Liver (tissue), 9 donors: ENCODE results near the gene P2RY14. TPM values are rescaled to one million over a fixed set of nuclear protein-coding genes. Genes with fewer than 3 reads are reported as not detected.

Experiments used
- DNase-seq: peaks from one replicate; pipeline ENCODE4 v3.0.0-alpha.2; 2017; ENCODE audit warnings: low spot score
- H3K27ac ChIP-seq, 2 donors: one replicate each; pipeline ENCODE4 v1.7.0; 2013; ENCODE audit warnings: inconsistent platforms in 2 of 2, low read length in 2 of 2, control low read depth in 1 of 2, low read depth in 1 of 2, mild to moderate bottlenecking in 1 of 2
- H3K27me3 ChIP-seq, 4 donors: one replicate each; pipeline versions ENCODE4 v1.6.1 to v1.7.0; 2013; ENCODE audit warnings: low read length in 3 of 4, inconsistent platforms in 1 of 4, mild to moderate bottlenecking in 1 of 4, moderate library complexity in 1 of 4; ENCODE audit not compliant: control insufficient read depth in 4 of 4, insufficient read depth in 4 of 4
- H3K36me3 ChIP-seq, 4 donors: one replicate each; pipeline versions ENCODE4 v1.6.1 to v1.7.0; 2013; ENCODE audit warnings: low read length in 3 of 4, mild to moderate bottlenecking in 3 of 4, low read depth in 1 of 4, moderate library complexity in 1 of 4; ENCODE audit not compliant: control insufficient read depth in 4 of 4, insufficient read depth in 3 of 4
- H3K4me1 ChIP-seq, 4 donors: one replicate each; pipeline versions ENCODE4 v1.6.1 to v1.7.0; 2013; ENCODE audit warnings: low read length in 3 of 4, mild to moderate bottlenecking in 3 of 4, moderate library complexity in 1 of 4; ENCODE audit not compliant: control insufficient read depth in 4 of 4, insufficient read depth in 4 of 4
- H3K4me3 ChIP-seq, 3 donors: one replicate each; pipeline versions ENCODE4 v1.6.1 to v1.7.0; 2013; ENCODE audit warnings: low read length in 3 of 3, control low read depth in 1 of 3, low read depth in 1 of 3, mild to moderate bottlenecking in 1 of 3
- H3K9ac ChIP-seq, 2 donors: one replicate each; pipeline ENCODE4 v1.7.0; 2013; ENCODE audit warnings: low read length in 2 of 2, mild to moderate bottlenecking in 2 of 2, moderate library complexity in 2 of 2, control low read depth in 1 of 2, low read depth in 1 of 2
- H3K9me3 ChIP-seq, 4 donors: one replicate each; pipeline versions ENCODE4 v1.6.1 to v1.7.0; 2013; ENCODE audit warnings: low read length in 3 of 4; ENCODE audit not compliant: control insufficient read depth in 4 of 4
- FOXA1 ChIP-seq: IDR thresholded peaks from 2 replicates; pipeline ENCODE4 v1.6.1; 2016; ENCODE audit warnings: antibody characterized with exemption
- HNF4A ChIP-seq, 2 donors: conservative IDR thresholded peaks; 2 replicates each; pipeline ENCODE4 v1.6.1; 2016; ENCODE audit warnings: antibody characterized with exemption in 2 of 2, mild to moderate bottlenecking in 2 of 2
- HNF4G ChIP-seq: IDR thresholded peaks from 2 replicates; pipeline ENCODE4 v1.6.1; 2016; ENCODE audit warnings: antibody characterized with exemption
- NR2F2 ChIP-seq: IDR thresholded peaks from 2 replicates; pipeline ENCODE4 v1.6.1; 2016; ENCODE audit warnings: antibody characterized with exemption
- RAD21 ChIP-seq, 2 donors: IDR thresholded peaks; 2 replicates each; pipeline ENCODE4 v1.6.1; 2016; ENCODE audit warnings: antibody characterized with exemption in 2 of 2, mild to moderate bottlenecking in 2 of 2
- RXRA ChIP-seq, 2 donors: IDR thresholded peaks; 2 replicates each; pipeline ENCODE4 v1.6.1; 2017 to 2018; ENCODE audit warnings: antibody characterized with exemption in 2 of 2, mild to moderate bottlenecking in 1 of 2
- SP1 ChIP-seq: IDR thresholded peaks from 2 replicates; pipeline ENCODE4 v1.6.1; 2018; ENCODE audit warnings: antibody characterized with exemption, mild to moderate bottlenecking
- TAF1 ChIP-seq: conservative IDR thresholded peaks from 2 replicates; pipeline ENCODE4 v1.6.1; 2016; ENCODE audit warnings: antibody characterized with exemption, mild to moderate bottlenecking
- YY1 ChIP-seq: IDR thresholded peaks from 2 replicates; pipeline ENCODE4 v1.6.1; 2016; ENCODE audit warnings: antibody characterized with exemption, mild to moderate bottlenecking
- WGBS: extraction: QIAGEN DNeasy Blood & Tissue Kit; methylation state at CpG from one replicate; pipeline ENCODE4 v1.1.7; 2013; 5-methylcytosine and 5-hydroxymethylcytosine counted together
- polyA plus RNA-seq, 2 donors: library from polyadenylated mRNA; stranded (reverse) in 1 of 2; unstranded in 1 of 2; fragments of 200-250 nt in 1 of 2; fragments of >200 nt in 1 of 2; fragmentation: Nextera tagmentation in 1 of 2; extraction: Ambion mirVana in 1 of 2; gene quantifications; one replicate each; pipeline versions ENCODE4 v1.2.1 to v1.2.3, GENCODE V29; 2013 to 2015
- total RNA-seq, 2 donors: library from RNA; depleted of rRNA; stranded (reverse); fragments of >200 nt; gene quantifications; one replicate each; pipeline ENCODE4 v1.2.3, GENCODE V29; 2014
- TF ChIP-seq, protein P1 (sequence below): IDR thresholded peaks from 2 replicates; pipeline ENCODE4 v1.6.1; 2016; ENCODE audit warnings: antibody characterized with exemption
- TF ChIP-seq, protein P2 (sequence below): fragments of 150-350 bp; IDR thresholded peaks from 2 replicates; pipeline ENCODE4 v1.5.1; 2017; ENCODE audit warnings: improper control_type of control experiment, low read depth, low read length; ENCODE audit not compliant: missing input control
- donor health status: healthy.
- donor health status: healthy.
- donor health status: healthy.
- donor health status: healthy.
- donor health status: healthy.

P2RY14 gene
- total and polyA plus RNA-seq, 4 donors = 0.10 to 0.37 (median 0.22) TPM

DNA sequence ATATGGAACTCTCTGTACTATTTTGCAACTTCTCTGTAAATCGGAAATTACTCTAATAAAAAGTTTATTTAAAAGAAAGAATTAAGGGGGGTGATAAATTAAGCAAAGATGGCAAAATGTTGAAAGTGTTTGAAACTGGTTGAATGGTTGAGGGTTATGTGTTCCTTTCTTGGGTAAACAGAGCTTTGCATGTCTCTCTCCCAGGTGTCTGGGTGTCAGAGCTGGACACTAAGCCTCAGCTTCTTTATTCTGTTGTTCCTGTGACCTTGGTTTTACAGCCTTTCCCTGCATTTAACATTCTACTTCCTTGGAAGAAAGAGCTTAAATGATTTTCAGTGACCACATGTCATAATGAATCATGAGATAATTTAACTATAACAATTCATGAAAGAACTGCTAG, 82.5 kb downstream of the P2RY14 start:
- TF ChIP-seq, protein P1, sequence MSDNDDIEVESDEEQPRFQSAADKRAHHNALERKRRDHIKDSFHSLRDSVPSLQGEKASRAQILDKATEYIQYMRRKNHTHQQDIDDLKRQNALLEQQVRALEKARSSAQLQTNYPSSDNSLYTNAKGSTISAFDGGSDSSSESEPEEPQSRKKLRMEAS = no peak
- TF ChIP-seq RXRA (IDR thresholded peaks at IDR 0.05) (no peak), HNF4A (conservative IDR thresholded peaks at IDR 0.05) (no peak), RAD21 (IDR thresholded peaks at IDR 0.05) (no peak), SP1 (no peak), FOXA1 (no peak)
- peaks cover 5 to 16% (median 11%) of the 10 kb centered on the region in 4 donors for H3K4me1 ChIP-seq
- no peaks in the 10 kb centered on the region for H3K36me3 ChIP-seq
- H3K27me3 ChIP-seq = no peaks in the 10 kb centered on the region
- no peak overlapping the region for H3K4me3 ChIP-seq
- H3K27ac ChIP-seq = no peak overlapping the region
- no peak for DNase-seq
- no peak overlapping the region for H3K9ac ChIP-seq
- no peaks in the 10 kb centered on the region for H3K9me3 ChIP-seq
- 67% methylated on average over 1 of the region's 1 CpG for WGBS

DNA sequence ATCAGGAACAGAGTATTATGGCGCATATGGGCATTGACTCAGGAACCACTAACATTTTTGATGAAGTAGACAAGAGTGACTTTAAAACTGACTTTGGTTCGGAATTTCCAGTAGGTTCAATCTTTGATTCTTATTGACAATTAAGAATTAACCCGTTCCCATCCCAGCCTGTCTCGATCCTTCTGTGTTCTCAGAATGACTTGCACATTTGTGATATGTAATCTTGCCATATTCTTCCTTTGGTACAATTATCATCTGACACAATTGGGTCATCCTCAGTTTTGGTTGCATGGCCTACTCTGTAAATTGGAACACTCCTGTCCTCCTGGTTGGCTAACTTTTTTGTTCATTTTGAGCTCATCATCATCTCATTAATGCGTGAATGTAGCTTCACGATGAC, 85.8 kb downstream of the P2RY14 start:
- H3K27ac ChIP-seq = no peak overlapping the region
- whole genome bisulfite sequencing = 95% methylated on average over 6 of the region's 6 CpGs
- no peak overlapping the region for H3K9ac ChIP-seq
- DNase-seq = no peak
- no peak for TF ChIP-seq TAF1
- TF ChIP-seq RXRA (IDR thresholded peaks at IDR 0.05) = no peak
- no peak for TF ChIP-seq YY1
- TF ChIP-seq FOXA1 = no peak
- TF ChIP-seq, protein P2, sequence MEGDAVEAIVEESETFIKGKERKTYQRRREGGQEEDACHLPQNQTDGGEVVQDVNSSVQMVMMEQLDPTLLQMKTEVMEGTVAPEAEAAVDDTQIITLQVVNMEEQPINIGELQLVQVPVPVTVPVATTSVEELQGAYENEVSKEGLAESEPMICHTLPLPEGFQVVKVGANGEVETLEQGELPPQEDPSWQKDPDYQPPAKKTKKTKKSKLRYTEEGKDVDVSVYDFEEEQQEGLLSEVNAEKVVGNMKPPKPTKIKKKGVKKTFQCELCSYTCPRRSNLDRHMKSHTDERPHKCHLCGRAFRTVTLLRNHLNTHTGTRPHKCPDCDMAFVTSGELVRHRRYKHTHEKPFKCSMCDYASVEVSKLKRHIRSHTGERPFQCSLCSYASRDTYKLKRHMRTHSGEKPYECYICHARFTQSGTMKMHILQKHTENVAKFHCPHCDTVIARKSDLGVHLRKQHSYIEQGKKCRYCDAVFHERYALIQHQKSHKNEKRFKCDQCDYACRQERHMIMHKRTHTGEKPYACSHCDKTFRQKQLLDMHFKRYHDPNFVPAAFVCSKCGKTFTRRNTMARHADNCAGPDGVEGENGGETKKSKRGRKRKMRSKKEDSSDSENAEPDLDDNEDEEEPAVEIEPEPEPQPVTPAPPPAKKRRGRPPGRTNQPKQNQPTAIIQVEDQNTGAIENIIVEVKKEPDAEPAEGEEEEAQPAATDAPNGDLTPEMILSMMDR = no peak
- H3K36me3 ChIP-seq = no peaks in the 10 kb centered on the region
- H3K9me3 ChIP-seq = no peaks in the 10 kb centered on the region
- no peaks in the 10 kb centered on the region for H3K27me3 ChIP-seq
- no peak overlapping the region for H3K4me3 ChIP-seq
- H3K4me1 ChIP-seq = peaks cover 0 to 5% (median 3%) of the 10 kb centered on the region in 4 donors

DNA sequence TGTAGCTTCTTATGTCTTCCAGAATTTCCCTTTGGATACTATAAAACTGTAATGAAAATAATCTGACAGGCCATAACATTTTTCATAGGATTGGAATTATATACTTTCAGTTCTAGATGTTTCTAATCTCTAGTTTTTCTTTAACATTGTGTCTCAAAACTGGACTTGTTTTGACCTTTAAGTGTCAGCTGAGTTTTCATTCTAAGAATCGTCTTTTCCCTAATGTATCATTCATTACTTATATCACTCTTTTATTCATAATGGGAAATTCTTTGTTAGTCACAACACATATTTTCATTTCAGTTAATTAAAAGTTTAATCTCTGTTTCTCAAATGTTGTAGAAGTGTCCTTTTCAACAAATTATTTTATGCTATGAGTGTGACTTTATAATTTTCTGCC, 87.2 kb downstream of the P2RY14 start:
- H3K27ac ChIP-seq = no peak overlapping the region
- TF ChIP-seq, protein P1 = no peak
- TF ChIP-seq SP1 (no peak), HNF4G (no peak), RXRA (IDR thresholded peaks at IDR 0.05) (no peak), NR2F2 (no peak)
- TF ChIP-seq, protein P2 = no peak

More for the DNA sequence above, 87.2 kb downstream of the P2RY14 start:
- H3K4me3 ChIP-seq = no peak overlapping the region
- no peaks in the 10 kb centered on the region for H3K36me3 ChIP-seq
- no peaks in the 10 kb centered on the region for H3K27me3 ChIP-seq
- DNase-seq = no peak
- no peaks in the 10 kb centered on the region for H3K4me1 ChIP-seq
- 86% methylated on average over 1 of the region's 1 CpG for WGBS
- no peaks in the 10 kb centered on the region for H3K9me3 ChIP-seq
- no peak overlapping the region for H3K9ac ChIP-seq
